Measurements from ENCODE around the gene ZNF614. TPM values are rescaled to one million over a fixed set of nuclear protein-coding genes. Genes with fewer than 3 reads are reported as not detected.

The ZNF614 gene
- total RNA-seq, 1 donor from 2014 or later = 2.5 TPM

- TF ChIP-seq, protein P1, sequence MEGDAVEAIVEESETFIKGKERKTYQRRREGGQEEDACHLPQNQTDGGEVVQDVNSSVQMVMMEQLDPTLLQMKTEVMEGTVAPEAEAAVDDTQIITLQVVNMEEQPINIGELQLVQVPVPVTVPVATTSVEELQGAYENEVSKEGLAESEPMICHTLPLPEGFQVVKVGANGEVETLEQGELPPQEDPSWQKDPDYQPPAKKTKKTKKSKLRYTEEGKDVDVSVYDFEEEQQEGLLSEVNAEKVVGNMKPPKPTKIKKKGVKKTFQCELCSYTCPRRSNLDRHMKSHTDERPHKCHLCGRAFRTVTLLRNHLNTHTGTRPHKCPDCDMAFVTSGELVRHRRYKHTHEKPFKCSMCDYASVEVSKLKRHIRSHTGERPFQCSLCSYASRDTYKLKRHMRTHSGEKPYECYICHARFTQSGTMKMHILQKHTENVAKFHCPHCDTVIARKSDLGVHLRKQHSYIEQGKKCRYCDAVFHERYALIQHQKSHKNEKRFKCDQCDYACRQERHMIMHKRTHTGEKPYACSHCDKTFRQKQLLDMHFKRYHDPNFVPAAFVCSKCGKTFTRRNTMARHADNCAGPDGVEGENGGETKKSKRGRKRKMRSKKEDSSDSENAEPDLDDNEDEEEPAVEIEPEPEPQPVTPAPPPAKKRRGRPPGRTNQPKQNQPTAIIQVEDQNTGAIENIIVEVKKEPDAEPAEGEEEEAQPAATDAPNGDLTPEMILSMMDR (conservative IDR thresholded peaks at IDR 0.05; ENCODE audit: low read depth, low read length) = no peak
- no peak overlapping the region for H3K4me3 ChIP-seq (ENCODE audit: low read depth, low read length)
- DNase-seq (ENCODE audit: low read depth) = no peak
Measured at GRCh38 chr19:51971624-51972023, 56.6 kb downstream of the ZNF614 start.

GRCh38 chr19:51970718-51971117, 57.5 kb downstream of the ZNF614 start:
- no peak overlapping the region for H3K4me3 ChIP-seq (ENCODE audit: low read depth, low read length)
- TF ChIP-seq, protein P1 (conservative IDR thresholded peaks at IDR 0.05; ENCODE audit: low read depth, low read length) = no peak
- no peak for DNase-seq (ENCODE audit: low read depth)

DNA sequence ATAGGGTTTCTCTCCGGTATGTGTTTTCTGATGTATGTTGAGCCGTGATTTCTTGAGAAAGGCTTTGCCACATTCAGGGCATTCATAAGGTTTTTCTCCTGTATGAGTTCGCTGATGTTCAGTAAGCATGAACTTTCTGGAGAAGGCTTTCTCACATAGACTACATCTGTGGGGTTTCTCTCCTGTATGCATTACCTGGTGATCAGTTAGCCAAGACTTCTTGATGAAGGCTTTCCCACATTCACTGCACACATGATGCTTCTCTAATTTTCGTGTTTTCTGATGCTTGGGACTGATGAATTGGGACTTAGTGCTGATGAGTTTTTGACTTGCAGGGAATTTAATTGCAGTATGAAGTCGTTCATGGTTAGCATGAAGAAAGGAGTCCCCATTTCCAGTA, 62.6 kb downstream of the ZNF614 start:
- DNase-seq (ENCODE audit: low read depth) = no peak
- TF ChIP-seq, protein P1 (conservative IDR thresholded peaks at IDR 0.05; ENCODE audit: low read depth, low read length) = no peak
- H3K4me3 ChIP-seq (ENCODE audit: low read depth, low read length) = no peak overlapping the region

Other genes with a start within 250 kb of the ZNF614 start
- gene FPR3, start 233.2 kb downstream of the ZNF614 start, total RNA-seq = not detected in 2 replicates
- gene ZNF577, start 140.4 kb downstream of the ZNF614 start, total RNA-seq = 2.2 TPM in 2 replicates
- 5.4 and 15.6 TPM in 2 replicates for gene ZNF649, start 123.4 kb downstream of the ZNF614 start, total RNA-seq
- 5.5 and 8.3 TPM in 2 replicates for gene ZNF613, start 100.9 kb downstream of the ZNF614 start, total RNA-seq
- 2.7 and 4.3 TPM in 2 replicates for gene ZNF350, start 41.5 kb downstream of the ZNF614 start, total RNA-seq
- gene ZNF615, start 20.2 kb downstream of the ZNF614 start, total RNA-seq = 2.7 and 7.0 TPM in 2 replicates
- gene ZNF432, start 20.5 kb upstream of the ZNF614 start, total RNA-seq = 1.6 and 2.8 TPM in 2 replicates
- gene ZNF841, start 67.4 kb upstream of the ZNF614 start, total RNA-seq = 3.3 and 5.0 TPM in 2 replicates
- 3.5 and 3.6 TPM in 2 replicates for gene ZNF616, start 111.6 kb upstream of the ZNF614 start, total RNA-seq
- 3.0 and 6.8 TPM in 2 replicates for gene ZNF836, start 143.2 kb upstream of the ZNF614 start, total RNA-seq
- 329 and 367 TPM in 2 replicates for gene PPP2R1A, start 161.7 kb upstream of the ZNF614 start, total RNA-seq
- gene ZNF766, start 241.2 kb upstream of the ZNF614 start, total RNA-seq = 5.3 and 11.9 TPM in 2 replicates

Measured in epithelial cell of proximal tubule (primary cell).